Measurements from ENCODE around the gene CCDC167. TPM values are rescaled to one million over a fixed set of nuclear protein-coding genes. Genes with fewer than 3 reads are reported as not detected.

Gene CCDC167
- total RNA-seq, 1 donor from 2014 or later, result 24.8 TPM

DNA sequence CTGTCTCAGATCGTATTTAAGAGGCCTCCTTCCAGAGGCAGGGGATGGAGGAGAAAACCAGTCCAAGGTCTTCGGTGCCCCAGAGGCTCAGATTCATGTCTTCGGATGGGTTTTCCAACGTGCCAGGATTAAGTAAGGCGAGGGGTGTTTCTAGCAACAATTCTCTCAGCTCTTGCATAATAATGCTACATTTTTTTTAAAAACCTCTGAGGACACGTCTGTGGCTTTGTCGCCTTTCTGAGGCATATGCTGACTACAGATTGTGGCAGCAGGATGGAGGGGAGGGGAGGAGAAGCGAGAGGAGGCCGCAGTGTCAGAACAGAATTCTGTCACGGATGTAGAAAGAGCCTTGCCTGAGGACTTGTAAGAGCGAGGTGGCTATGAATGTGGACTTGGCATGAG is 17.7 kb upstream of the CCDC167 start:
- Mint-ChIP-seq H3K9me3 (no peaks in the 10 kb centered on the region), H3K36me3 (no peaks in the 10 kb centered on the region), H3K4me3 (no peak overlapping the region), H3K4me1 (peaks cover 39% of the 10 kb centered on the region), H3K27me3 (ENCODE audit: low read depth) (peaks cover 24% of the 10 kb centered on the region), H3K27ac (no peak overlapping the region)
- no peak for DNase-seq (ENCODE audit: low spot score in 2 of 2, unreplicated experiment in 2 of 2)
- TF ChIP-seq, protein P1, sequence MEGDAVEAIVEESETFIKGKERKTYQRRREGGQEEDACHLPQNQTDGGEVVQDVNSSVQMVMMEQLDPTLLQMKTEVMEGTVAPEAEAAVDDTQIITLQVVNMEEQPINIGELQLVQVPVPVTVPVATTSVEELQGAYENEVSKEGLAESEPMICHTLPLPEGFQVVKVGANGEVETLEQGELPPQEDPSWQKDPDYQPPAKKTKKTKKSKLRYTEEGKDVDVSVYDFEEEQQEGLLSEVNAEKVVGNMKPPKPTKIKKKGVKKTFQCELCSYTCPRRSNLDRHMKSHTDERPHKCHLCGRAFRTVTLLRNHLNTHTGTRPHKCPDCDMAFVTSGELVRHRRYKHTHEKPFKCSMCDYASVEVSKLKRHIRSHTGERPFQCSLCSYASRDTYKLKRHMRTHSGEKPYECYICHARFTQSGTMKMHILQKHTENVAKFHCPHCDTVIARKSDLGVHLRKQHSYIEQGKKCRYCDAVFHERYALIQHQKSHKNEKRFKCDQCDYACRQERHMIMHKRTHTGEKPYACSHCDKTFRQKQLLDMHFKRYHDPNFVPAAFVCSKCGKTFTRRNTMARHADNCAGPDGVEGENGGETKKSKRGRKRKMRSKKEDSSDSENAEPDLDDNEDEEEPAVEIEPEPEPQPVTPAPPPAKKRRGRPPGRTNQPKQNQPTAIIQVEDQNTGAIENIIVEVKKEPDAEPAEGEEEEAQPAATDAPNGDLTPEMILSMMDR (IDR thresholded peaks at IDR 0.05; ENCODE audit: unreplicated experiment), result no peak

DNA sequence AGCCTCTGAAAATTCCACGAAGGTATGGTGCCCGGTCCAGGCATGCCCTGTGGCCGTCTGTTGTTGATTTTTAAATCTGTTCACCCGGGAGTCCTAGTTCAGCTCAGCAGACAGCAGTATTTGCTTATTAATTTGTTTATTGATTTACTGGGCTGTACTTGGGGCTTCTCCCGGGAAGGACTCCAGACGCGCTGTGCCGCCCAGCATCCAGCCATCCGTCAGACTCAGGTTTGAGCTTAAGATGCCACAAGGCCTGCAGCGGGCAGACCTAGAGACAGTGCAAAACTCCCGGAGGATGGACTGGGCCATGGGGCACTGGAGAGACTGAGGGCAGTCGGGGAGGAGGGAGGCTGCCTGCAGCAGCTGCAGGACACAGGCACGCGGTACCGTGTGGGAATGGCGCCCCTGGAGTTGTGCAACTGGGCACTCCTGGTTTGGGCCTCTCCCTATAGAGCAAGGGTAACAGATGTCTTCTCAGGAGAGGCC is 17.3 kb upstream of the CCDC167 start:
- H3K4me1 Mint-ChIP-seq, result peaks cover 42% of the 10 kb centered on the region
- H3K36me3 Mint-ChIP-seq, result no peaks in the 10 kb centered on the region
- H3K4me3 Mint-ChIP-seq, result no peak overlapping the region
- no peak overlapping the region for H3K27ac Mint-ChIP-seq
- H3K9me3 Mint-ChIP-seq, result no peaks in the 10 kb centered on the region
- H3K27me3 Mint-ChIP-seq (ENCODE audit: low read depth), result peaks cover 26% of the 10 kb centered on the region
- DNase-seq (ENCODE audit: low spot score in 2 of 2, unreplicated experiment in 2 of 2), result no peak
- TF ChIP-seq, protein P1 (IDR thresholded peaks at IDR 0.05; ENCODE audit: unreplicated experiment), result no peak

DNA sequence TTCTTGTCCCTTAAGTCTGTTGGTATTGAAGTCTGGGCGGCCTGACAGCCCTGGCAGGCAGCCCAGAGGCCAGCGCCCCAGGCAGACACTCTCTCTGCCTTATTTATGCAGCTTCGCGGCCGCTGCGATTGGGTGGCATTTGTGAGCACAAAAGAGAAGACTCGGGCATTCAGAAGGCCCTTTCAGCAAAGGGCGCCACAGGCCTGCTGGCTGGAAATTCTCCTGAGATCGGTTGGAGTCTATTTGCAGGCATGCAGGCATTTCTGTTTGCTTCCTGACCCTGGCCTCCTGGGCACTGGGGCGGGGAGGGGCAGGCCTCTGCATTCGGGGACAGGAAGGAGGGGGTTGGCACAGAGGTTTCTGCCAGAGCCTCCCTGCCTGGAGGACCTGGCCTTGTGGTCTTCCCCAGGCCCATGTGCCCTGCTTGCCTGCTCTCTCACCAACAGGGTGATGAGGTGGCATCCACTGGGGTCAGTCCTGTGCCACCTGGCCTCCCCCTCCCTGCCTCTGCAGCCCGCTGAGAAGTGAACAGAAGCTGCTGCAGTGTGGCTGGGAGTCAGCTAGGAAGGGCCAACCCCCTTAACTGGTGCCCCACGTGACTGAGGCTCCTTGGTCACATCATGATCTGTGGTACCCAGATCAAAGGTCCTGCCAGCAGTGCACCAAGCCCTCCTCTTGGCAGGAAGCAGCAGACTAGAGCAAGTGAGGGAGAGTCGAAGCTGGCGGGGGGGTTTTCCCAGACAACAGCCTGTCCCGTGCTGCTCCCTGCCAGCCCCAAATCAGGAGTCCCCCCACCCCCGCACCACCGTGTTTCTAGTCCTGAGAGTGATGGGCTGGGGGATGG is 16.6 kb upstream of the CCDC167 start:
- TF ChIP-seq, protein P1 (IDR thresholded peaks at IDR 0.05; ENCODE audit: unreplicated experiment), result no peak
- Mint-ChIP-seq H3K36me3 (no peaks in the 10 kb centered on the region), H3K4me3 (no peak overlapping the region), H3K9me3 (no peaks in the 10 kb centered on the region), H3K4me1 (peaks cover 46% of the 10 kb centered on the region), H3K27me3 (ENCODE audit: low read depth) (peaks cover 32% of the 10 kb centered on the region), H3K27ac (peak overlapping the region; percentile 64)
- peak in 1 of 2 experiments; percentile 63 for DNase-seq (ENCODE audit: low spot score in 2 of 2, unreplicated experiment in 2 of 2)

DNA sequence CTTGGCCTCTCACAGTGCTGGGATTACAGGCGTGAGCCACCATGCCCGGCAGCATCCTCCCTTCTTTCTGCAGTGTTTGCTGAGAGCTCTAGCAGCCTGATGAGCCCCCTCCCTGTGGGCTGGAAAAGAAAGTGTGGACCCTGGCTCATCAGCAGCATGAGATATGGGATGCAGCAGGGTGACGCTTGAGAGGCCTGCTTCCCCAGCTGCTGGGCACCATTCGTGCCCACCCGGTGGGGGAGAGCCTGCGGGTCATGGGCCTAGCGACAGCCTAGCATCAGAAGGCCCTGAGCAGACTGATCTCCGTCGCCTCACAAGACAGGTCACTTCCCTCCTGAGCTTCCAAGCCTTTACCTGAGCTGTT is 16.0 kb upstream of the CCDC167 start:
- TF ChIP-seq, protein P1 (IDR thresholded peaks at IDR 0.05; ENCODE audit: unreplicated experiment), result no peak
- DNase-seq (ENCODE audit: low spot score in 2 of 2, unreplicated experiment in 2 of 2), result no peak
- no peaks in the 10 kb centered on the region for H3K9me3 Mint-ChIP-seq
- peaks cover 46% of the 10 kb centered on the region for H3K4me1 Mint-ChIP-seq
- peaks cover 36% of the 10 kb centered on the region for H3K27me3 Mint-ChIP-seq (ENCODE audit: low read depth)
- H3K4me3 Mint-ChIP-seq, result no peak overlapping the region
- H3K27ac Mint-ChIP-seq, result peak overlapping the region; percentile 64
- no peaks in the 10 kb centered on the region for H3K36me3 Mint-ChIP-seq

DNA sequence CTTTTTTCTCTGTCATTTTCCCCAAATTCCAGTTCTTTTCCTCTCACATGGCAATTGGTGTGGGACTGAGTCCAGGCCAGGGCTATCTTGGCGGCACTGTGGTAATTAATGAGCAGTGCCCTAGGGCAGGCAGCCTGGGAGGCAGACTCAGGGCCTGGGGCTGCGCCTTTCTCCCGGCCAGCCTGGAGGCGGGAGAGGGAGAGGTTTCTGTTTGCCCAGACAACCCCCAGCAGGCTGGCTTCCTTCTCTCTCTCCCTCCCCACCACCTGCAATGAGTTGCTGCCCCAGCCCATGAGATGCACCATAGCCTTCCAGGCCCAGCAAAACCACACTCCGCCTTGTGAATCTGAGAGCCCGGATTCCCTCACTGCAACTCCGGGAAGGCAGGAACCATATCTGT is 15.1 kb upstream of the CCDC167 start:
- Mint-ChIP-seq H3K4me3 (no peak overlapping the region), H3K9me3 (no peaks in the 10 kb centered on the region), H3K27me3 (ENCODE audit: low read depth) (peaks cover 36% of the 10 kb centered on the region), H3K4me1 (peaks cover 46% of the 10 kb centered on the region), H3K27ac (peak overlapping the region; percentile 22), H3K36me3 (no peaks in the 10 kb centered on the region)
- no peak for DNase-seq (ENCODE audit: low spot score in 2 of 2, unreplicated experiment in 2 of 2)
- TF ChIP-seq, protein P1 (IDR thresholded peaks at IDR 0.05; ENCODE audit: unreplicated experiment), result no peak
